Stimulated activated CD4-positive, alpha-beta T cell treated with anti-CD3 and anti-CD28 coated beads, Interleukin-4, amount 100 ng/mL, for 48 hours (primary cell): ENCODE data around the gene SDK1.

Experiments
- DNase-seq, 2 donors: peaks; one replicate each; pipeline ENCODE4 v3.0.0-alpha.2; 2020; ENCODE audit warnings: low read depth in 2 of 2

The SDK1 gene

DNA sequence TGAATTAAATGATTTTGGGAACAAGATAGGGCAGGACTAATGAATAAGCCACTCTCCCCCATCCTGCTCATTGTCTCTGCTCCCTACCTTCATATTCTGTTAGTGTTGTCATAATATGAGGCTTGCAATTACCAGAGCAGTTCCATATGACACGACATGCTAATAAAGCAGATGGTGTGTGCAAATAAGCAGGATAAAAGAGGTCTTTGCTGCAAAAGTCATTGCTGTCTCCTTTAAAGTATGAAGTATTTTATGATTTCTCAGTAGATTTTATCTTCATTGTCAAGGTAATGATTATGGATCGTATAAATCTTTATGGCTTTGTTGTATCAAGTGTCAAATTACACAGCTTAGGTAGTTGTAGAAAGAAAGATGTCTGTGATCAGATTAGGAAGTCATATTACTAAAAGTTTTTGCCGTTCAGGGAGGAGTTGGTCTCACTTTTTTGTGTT lies 114.8 kb downstream of the SDK1 start:
- no peak for DNase-seq

DNA sequence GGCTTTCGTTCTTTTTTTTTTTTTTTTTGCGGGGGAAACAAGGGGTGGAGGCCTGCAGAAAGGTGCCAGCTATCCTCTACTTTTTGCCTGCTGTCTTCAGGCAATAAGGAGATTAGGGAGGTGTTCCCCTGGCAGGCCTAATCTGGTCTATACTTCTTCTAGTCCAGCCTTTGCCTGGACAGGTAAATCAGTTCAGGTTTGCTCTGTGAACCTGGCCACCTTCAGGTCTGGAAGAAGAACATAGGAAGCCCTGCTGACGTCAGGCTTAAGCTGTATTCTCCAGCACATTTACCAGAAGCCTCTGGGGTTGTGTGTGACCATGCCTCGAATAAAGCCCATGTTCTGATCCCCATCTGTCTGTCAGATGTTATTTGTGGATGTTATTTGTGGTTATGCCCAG lies 115.4 kb downstream of the SDK1 start:
- no peak for DNase-seq

DNA sequence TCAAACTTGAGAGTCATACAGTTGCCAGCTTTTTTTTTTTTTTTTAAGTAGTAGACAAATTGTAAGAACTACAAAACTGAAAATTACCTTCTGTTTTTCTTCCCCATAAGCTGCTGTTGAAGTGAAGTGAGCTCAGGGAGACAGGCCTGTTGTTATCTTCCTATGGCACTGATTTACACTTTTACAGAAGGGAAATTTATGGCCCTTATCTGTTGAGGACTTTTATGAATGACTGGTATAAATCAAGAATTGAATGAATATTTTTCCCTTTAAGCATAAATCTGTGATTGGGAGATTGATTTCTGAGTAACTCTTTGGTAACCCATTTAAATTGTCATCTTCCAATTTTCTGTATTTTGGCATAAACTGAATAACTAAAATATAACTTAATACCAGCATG lies 124.0 kb downstream of the SDK1 start:
- DNase-seq = no peak

DNA sequence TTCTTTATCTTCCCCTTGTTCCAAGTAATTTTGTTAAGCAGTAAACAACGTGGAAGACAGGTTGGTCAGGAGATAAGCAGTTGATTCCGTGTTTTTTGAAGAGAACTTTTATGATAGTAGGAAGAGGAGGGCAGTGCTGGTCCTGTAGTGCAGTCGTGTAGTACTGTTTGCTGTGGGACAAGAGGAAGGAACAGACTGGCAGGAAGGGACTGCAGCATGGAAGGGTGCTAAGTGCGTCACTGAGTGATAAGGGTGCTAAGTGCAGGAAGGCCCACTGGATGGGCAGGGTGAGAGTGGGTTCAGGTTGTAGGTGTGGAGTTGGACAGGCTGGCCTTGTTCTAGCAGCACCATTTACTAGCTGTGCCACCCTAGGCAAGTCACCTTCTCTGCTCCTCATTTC lies 125.0 kb downstream of the SDK1 start:
- no peak for DNase-seq

DNA sequence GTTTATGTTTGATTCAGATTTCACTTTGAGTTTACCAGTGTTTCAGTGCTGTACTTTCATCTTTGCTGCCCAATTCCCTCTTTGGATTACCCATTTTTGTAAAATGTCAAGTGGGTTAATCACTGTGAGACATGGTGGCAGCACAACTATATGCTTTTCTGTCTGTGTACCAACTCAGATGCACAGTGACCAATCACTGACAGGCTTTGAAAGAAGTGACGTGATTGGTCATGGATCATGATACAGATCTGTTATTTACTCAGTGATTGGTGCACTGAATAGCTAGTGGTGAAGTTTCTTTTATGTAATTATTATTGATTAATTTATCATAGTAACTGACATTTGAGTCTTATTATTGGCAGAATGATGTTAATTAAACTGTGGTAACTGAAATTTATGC lies 126.9 kb downstream of the SDK1 start:
- no peak for DNase-seq

DNA sequence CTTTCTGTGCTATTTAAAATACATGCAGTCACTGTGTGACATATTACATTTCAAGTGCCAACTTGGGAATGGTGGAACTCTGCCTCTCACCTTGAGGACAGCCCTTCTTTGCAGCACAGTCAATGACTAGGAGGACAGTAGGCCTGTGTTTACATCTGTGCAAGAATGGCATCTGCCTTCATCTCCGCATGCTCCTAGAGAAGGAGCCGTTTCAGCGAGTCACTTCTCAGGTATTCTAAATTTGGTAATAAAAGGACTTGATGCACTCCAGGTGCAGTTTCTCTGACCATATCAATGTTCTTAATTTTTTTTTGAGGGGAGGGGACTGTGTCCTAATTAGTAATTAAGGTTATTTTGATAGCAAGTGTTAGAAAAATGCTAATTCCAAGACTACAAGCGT lies 128.9 kb downstream of the SDK1 start:
- DNase-seq = no peak

DNA sequence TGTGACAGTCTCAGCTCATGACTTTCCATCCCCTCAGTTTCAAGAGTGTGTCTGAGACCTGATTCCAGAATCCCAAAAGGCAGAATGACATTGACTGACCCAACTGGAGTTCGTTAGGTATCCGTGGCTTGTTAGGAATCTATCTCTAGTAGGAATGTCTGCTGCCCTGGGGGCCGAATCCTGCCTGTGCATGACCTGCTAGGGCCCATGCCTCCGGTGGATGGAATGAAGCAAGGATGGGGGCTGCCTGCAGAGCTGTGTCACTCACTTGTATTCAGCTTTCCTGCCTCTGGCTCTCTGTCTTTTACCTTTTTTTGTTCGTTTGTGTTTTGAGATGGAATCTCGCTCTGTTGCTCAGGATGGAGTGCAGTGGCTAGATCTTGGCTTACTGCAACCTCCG lies 129.5 kb downstream of the SDK1 start:
- no peak for DNase-seq

DNA sequence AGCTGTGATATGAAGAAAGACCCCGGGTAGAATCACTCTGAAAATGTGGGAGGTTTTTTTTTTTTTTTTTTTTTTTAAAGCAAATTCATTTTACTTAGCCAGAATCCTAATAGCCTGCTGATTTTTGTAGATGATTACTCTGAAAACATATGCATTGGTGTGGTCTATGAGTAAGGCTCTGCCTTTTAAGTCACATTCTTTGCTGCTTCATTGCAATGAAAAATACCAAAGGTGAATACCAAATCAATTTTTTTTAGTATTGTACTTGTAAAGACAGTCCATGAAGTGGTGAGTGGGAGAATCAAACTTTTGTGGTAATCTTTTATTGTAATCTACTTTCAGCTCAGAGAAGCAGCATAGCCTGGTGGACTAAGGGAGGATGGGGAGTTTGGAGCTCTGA lies 130.3 kb downstream of the SDK1 start:
- DNase-seq = no peak

DNA sequence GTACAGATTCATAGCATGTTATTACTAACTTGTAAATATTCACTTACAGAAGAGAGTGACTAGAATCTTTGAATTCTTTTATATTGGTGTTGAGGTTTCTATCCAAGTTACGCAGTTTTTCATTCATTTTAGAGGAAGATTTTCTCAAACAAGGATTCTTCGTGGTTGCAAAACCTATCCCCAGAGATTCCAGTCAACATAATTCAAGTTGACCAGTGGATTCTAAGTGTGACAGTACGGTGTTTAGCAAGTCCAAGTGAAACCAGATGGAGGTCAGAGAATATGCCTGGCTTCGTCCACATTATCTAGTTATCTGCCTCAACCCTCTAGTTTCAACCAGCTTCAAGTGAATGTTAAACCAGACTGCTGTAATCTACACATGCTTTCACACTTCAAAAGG lies 131.9 kb downstream of the SDK1 start:
- no peak for DNase-seq

DNA sequence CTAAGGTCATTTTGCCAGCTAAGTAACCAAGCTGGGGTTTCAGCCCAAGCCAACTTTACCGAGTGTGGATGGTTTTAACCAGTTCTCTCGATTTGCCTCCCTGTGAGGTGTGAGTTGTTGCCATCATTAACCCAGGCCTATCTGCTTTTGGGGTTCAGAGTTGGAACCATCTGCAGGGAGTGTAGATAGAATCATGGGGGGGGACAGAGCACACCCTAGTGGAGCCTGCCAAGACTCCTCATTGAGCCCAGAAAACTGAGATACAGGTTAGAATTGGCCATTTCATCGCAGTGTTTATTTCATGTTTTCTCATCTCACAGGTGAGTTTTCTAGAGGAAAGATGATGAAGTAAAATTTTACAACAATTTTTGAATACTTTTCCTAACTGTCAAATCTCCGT lies 133.6 kb downstream of the SDK1 start:
- DNase-seq = no peak

DNA sequence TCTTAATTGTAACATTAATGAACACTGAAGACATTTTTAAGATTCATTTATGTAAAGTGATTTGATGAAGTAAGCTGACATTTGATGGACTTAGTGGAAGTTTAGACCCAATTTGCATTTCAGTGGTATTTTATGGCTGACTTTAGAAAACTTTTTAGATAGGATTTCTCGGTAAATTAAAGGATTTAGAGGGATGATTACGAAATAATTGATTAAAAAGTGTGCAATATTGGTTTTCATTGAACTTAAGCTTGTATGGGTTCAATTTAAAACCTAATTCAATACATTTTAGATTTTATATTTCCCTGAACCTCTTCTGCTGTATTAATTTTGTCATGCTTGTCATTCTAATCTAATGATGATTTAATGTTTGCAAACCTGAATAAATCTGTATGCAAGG lies 135.1 kb downstream of the SDK1 start:
- DNase-seq = no peak

DNA sequence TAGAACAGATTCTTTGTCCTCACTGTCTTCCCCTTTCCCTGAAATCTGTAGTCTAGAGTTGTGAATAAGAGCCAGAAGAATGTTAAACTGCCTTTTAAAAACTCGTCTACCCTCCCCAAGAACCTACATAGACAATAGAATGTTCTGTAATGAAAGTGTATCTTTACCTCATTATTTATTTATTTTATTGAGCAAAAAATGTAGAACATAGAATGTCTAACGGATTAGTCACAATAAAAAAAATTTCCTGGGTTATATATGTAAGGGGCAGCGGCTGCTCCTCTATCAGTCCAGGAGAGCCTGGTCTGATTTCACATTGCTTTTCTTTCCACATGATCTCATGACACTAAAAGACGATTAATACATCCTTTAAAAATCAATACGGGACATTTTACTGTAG lies 135.7 kb downstream of the SDK1 start:
- DNase-seq = no peak

DNA sequence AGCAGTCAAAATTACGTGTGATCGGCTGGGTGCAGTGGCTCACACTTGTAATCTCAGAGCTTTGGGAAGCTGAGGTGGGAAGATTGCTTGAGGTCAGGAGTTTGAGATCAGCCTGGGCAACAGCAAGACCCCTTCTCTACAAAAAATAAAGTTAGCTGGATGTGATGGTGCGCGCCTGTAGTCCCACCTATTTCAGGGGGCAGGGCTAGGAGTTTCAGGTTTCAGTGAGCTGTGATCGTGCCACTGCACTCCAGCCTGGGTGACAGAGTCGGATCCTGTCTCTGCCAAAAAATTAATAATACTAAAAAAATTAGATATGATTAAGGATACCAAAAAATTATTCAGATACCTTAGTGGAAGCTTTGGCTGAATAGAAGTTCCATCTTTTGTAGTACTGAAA lies 136.4 kb downstream of the SDK1 start:
- DNase-seq = no peak

DNA sequence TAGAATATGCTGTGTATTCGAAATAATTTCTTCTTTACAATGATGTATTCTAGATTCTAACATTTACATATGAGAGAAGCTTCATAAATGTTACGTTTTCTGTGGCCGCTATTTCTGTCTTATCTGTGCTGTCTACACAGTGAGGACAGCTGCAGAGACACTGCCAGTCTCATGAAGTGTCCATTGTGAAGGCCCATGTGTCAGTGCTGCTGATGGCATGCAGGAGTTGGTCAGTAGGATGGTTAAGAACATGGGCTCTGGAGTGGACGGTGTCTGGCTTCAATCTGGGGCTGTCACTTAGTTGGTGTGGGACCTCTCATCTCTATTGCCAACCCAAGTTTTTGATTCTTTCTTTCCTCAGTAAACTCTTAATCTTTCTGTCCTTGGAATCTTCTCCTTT lies 137.3 kb downstream of the SDK1 start:
- no peak for DNase-seq

DNA sequence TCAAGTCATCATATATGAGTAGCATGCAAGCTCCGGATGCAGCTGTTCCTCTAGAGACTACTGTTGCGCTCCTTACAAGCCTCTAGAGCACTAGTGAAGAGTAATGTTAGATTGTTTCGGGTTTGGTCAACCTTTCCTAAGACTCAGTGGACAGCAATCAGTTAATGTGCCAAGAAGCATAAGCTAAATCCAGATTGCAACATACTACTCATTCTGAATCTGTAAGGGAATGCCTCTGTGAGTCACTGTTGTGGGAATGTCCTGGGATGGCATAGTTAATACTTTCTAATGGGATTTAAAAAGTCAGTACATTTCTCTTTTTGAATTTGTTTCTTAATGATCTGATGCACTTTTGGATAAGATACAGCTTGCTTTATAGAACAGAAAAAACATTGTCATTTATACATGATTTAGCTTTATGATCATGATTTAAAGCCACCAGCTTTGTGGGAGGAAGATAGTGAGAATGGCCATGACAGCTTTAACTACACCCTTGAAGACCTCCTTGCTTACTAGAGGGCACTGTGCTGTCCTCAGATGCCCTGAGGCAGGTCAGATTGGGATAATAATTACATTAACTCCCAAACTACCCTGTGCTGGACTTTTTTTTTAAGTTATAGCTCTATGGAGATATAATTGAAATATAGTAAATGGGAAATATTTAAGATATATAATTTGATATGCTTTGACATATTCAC lies 138.4 kb downstream of the SDK1 start:
- DNase-seq = no peak

DNA sequence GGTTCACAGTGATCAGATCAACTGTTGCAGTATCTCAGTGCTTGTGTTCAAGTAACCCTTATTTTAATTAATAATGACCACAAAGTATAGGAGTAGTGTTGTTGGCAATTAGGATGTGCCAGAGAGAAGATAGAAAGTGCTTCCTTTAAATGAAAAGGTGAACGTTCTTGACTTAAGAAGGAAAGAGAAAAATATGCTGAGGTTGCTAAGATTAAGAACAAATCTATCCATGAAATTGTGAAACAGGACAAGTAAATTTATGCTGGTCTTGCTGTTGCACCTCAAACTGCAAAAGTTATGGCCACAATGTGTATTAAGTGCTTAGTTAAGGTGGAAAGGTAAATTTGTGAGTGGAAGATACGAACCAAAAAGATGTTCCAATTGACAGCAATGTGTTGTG lies 139.5 kb downstream of the SDK1 start:
- no peak for DNase-seq

DNA sequence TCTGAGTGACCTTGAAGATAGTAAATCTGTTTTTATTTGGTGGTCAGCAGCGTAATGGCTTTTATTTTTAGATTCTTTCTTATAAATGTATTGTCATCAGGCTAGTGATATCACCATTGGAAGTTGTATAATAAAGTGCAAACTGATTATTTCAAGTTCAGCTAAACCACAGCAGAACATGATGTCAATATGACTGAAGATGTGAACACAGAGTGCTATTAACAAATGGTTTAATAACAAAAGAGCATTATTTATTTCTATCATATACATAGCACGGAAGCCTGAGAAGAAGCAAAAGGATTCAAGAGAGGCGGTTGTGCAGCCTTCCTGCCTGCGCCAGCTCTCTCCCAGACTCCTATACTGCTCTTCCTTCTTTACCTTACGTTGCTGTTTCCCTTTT lies 142.7 kb downstream of the SDK1 start:
- no peak for DNase-seq

DNA sequence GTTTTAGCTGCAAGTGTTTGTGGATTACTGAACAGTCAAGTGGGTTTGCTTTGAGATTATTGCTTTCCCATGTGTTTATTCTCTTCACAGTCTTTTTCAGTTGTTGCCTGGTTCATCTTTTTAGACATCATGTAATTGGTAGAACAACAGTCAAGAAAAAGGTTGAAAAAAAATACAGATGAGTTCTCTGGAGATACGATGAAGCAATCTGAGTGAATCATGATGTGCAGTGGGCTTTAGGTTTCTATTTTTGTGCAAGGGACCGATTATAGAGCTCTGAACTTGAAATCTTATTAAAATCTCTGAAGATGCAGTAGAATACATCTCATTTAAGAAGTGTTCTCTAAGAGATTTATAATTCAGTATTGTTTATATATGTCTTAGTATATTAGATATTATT lies 145.7 kb downstream of the SDK1 start:
- no peak for DNase-seq

DNA sequence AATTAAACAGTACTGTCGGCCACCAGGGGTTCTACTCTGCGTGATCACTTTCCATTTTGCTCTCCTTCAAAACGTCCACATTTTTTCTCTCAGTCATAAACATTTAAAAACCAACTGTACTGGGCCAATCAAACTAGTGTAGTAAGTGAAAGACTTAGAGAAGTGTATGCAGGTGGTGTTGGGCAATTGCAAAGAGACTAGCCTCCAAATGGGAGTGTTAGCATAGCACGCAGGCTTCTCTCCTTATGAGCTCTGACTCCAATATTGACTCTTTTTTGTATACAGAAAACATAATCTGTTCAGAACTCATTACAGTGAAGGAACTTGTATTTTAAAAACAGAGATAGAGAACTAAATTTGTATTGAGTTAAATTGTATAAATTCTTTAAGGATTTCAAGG lies 150.6 kb downstream of the SDK1 start:
- no peak for DNase-seq

DNA sequence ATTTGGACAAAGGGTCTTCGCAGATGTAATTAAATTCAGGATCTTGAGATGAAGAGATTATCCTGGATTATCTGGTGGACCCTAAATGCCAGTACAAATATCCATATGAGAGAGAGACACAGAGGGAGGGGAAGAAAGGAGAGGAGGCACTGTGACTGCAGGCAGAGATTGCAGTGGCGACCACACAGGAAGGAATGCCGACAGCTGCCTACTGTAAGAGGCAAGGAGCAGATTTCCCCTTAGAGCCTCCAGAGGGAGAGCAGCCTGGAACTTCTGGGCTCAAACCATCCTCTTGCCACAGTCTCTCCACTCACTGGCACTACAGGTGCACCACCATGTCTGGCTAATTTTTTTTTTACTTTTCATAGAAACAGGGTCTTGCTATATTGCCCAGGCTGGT lies 152.3 kb downstream of the SDK1 start:
- no peak for DNase-seq

DNA sequence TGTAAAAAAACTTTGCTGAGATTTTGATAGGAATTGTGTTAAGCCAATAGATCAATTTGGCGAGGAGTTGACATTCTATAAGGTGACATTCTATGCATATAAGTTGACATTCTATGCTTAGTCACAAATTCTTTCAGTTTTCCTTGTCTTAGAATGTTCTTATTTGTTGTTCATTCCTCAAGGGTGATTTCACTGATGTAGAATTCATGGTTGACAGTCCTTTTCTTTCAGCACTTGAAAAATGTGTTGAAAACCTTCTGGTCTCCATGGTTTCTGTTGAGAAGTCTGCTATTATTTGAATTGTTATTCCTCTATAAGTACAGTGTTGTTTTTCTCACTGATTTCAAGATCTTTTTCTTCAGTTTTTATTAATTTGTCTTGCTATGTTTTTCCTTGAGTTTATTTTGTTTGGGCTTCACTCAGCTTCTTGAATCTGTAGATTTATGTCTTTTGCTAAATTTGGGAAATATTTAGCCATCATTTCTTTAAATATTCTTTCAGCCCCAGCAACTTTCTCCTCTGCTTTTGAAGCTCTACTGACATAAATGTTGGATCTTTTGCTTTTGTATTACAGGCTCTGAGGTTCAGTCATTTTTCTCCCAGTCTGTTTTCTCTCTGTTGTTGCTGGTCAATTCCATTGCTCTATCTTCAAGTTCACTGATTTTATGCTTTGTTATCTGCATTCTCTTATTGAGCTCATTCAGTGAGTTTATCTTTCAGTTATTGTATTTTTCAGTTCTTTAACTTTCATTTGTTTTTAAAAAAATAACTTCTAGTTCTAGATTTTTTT lies 154.9 kb downstream of the SDK1 start:
- no peak for DNase-seq

DNA sequence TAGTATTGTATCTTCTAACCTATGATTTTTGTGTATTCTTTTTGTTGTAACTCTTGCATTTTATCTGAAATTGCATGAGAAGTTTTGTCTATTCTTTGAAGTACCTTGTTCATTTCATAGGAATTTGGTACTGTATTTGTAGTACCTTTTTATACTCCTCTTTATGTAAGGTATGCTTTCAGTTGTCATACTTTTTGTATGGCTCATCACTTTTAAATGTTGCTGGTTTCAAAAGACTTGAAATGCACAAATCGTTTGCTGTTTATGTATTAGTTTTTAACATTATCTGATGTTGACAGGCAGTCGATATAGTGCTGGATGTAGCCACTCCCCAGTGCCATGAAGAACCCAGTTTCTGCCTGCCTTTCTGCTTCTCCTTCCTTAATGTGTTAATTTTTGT lies 158.1 kb downstream of the SDK1 start:
- DNase-seq = no peak

DNA sequence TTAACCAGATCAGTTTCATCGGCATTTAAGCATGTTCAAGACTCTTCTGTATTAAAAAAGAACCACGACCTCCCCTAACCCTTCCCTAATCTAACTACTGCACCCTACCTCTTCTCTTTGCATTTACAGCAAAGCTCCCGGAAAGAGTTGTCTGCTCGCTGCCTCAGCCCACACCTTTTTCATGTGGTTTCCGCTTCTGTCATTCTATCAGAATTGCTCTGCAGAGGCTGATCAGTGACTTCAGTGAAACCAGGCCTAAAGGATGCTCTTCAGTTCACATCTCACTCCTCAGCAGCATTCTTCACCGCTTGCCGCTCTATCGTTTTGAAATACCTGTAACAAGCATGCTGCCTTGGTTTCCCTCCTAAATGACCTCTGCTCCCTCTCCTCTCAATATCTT lies 160.9 kb downstream of the SDK1 start:
- peak; percentile 22 to 54 for DNase-seq

DNA sequence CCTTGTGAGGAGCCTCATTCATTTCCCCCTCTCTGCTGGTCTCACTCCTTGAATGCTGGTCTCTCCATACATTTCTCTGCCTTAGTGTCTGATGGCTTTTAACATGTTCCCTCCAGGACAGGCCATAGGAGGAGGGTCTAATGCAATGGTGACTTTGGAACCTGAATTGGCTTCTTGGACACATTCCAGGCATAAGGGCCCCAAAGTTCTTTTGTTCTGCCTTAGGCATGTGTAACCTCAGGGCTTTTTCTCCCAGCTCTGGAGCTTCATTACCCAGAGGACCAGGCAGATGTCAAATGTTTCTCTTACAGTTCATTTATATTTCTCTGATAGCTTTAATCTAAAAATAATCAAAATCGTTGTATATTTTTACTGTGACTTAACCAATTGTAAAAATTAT lies 162.6 kb downstream of the SDK1 start:
- no peak for DNase-seq
